ENCODE data around the gene CPXM2.

Gene CPXM2

DNA sequence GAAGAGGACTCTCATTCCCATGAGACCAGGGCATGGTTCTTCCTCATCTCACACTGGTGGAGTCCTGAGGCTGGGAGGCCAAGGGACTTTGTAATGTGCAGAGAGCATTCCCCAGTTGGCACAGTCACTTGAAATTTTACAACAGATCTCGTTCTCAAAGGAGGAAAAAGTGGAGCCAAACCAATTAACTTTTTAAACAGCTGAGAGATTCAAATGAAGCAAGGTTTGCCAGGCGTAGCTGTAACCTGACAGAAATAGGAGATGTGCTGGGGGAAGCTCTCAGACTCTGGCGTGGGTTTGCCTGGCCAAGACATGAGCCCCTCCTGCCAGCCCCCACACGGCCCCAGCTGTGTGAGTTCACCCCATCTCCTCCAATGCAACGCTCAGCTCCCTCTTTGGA is 12.0 kb upstream of the CPXM2 start:
- no peak for DNase-seq

DNA sequence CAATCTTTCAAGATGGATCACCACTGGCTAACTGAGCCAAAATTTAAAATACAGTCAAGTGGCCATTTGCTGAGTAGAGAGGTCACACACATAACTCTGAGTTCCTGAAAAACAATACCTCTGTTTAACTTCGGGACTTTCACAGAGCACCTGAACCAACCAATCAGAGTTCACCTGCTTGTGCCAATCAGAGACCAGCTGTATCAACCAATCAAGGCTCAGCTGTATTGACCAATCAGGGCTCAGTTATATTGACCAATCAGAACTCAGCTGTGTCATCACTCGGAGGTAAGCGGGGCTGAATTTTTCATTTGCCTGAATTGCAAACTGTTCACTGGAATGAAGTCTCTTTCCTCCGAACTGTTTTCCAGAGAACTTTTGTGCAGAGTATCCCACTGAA is 10.0 kb upstream of the CPXM2 start:
- no peak for DNase-seq

DNA sequence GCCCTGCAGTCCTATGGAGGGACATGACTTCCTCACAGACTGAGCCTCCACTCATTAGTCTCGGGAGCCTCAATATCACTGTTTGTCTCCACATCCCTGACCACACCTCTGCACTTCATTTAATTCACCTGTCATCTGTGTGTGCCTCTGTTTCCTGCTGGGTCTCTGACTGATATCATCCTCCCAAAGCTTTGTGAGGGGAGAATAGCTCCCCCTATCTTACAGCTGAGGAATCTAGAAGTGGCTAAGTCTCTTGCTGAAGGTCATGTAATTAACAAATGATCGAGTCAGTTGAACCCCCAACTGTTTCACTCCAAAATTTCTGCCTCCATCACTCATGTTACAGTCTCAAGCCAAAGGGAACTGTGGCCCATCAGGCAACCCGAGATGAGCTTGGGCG is 5.5 kb upstream of the CPXM2 start:
- no peak for DNase-seq

DNA sequence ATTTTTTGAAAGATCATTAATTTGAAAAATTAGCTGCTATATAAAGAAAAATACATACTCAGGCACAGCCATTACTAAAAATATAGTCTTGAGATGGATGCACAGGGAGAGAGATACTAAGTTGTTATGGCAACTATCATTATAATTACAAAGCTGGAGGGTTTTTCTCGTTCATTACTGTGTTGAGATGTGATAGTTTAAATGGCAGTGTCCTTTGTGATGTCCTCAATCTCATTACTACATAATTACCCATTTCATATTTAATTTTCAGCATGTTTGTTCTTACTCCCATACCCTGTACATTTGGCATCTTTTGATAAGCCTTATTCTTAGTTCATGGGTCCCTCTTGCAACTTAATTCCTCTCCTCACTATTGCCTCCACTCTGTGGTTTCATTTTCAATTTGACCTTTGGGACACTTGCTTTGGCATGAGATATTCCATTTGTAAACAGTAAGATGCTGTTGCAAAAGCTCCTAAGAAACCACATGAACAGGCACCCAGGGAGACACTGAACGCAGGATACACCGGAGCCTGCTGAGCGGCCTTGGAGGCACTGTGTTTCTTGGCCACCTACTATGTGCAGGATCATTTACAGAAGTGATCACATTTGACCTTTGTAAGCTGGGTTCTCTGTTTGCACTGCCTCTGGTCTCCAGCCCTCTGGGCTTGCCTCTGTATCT is 4.8 kb upstream of the CPXM2 start:
- no peak for DNase-seq

DNA sequence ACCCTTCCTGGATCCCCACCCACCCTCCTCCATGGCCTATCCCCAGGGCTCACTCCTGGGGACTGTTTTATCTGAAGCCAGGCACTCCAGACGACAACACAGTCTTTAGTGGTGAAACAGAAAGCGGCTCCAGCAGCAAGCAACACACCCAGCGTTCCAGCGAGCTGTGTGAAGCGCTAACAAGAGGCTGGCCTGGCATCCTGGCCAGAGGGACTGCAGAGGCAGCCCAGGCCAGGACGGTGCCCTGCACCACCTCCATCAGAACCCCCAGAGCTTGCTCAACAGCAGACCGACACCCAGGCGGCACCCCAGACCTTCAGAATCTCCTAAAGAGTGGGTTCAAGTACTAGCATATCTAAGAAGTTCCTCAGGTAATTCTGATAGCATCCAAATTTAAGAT is 2.0 kb upstream of the CPXM2 start:
- no peak for DNase-seq

DNA sequence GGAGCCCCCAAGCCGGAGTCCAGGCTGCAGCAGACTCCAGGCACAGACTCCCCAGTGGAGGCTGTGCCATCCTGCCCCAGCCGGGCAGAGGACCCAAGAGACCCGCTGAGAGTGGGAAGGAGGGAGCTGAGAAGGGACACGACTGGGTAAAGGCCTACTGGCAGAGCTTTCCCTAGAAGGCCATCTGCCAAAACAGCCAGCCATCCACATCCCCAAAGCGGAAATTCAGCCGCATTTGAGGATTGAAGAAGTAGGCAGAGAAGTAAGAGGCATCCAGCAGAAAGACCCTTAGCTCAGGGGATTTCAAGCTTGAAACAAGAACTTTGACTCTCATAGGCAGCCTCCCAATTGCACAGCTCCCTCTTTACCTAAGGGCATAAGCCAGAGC is 857 bp downstream of the CPXM2 start:
- DNase-seq = no peak

DNA sequence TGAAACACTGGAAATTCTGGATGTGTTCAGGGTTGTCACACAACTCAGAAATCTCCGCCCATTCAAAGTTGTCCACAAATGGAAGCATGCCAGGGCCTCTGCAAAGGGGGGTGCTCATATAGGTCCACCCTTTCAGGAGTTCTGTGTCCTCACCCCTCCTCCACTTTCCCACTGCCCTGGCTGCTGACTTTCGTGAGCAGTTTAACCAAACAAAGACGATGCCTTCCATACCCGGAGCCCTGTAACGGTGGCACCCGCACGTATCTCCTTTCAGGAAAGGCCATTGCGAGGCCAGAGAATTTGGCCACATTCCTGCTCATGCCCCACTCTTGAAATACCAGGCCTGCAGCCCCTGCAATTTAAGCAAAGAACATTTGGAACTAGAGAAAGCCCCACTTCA is 1.4 kb downstream of the CPXM2 start:
- no peak for DNase-seq

DNA sequence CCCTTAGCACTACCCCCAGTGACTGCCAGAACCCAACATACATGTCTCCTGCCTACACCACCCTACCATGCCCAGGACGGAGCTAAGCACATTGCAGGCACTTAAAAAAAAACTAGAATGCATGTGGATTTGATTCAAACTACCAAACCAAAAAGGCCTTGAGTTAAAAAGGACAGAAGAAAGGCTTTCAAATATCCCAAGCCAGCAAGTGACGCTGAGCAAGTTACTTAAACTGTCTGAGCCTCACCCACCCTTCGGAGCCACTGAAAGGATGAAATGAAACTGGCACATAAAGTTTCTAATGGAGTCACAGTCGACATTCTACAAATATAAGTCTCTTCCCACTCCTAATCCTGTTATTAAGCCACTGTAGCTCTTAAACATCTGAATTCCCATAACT is 1.8 kb downstream of the CPXM2 start:
- DNase-seq = no peak

DNA sequence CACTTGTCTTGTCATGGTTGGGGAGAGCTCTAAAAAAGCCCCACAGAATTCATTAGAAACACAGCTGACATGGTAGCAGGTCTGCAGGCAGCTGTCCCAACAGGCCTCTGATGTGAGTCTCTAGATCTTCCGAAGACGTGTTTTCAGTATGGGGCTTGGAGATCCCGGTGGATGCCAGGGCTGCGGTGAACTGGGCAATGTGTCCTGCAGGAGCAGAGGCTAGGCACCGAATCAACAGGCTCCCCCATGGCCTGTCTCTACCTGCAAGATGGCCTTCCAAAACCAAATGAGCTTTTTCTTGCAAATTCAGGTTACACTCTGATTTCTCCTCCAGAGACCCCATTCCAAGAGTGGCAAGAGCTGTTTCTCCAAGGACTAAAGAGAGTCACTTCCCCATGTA is 2.9 kb downstream of the CPXM2 start:
- no peak for DNase-seq

DNA sequence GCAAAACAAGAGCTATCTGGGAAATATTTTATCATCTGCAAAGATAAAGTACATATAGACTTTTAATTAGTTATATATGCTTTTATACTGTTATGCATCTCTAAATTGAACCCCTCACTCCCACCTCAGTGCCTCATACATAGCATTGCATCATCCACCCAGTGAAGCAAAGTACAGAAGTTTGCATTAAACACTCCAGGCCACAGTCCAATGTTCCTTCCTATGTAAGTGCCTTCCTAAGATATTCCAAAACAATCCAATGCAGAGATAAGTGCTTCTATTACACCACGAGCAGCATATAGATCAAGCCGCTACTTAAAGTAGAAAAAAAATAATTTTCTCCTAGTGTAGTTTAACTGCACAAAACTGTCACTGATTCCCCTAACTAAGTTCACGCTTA is 3.4 kb downstream of the CPXM2 start:
- no peak for DNase-seq

DNA sequence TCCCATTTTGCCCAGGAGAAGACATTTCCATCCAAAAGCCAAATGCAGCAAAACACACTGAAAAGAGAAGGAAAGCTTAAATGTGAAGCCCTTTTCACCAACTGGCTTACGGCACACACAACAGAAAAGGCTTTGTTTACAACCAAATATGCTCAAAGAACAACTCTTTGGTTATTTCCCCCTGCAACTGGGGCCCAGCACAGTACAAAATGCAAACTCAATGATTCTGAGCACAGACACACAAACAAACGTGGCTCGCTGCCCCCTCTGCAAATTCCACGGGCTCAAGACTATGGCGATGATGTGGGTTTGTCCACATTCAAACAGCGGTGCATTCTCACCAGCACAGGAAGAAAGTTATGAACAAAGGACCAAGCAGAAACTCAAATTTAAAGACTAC is 5.3 kb downstream of the CPXM2 start:
- DNase-seq = peak; percentile 11

DNA sequence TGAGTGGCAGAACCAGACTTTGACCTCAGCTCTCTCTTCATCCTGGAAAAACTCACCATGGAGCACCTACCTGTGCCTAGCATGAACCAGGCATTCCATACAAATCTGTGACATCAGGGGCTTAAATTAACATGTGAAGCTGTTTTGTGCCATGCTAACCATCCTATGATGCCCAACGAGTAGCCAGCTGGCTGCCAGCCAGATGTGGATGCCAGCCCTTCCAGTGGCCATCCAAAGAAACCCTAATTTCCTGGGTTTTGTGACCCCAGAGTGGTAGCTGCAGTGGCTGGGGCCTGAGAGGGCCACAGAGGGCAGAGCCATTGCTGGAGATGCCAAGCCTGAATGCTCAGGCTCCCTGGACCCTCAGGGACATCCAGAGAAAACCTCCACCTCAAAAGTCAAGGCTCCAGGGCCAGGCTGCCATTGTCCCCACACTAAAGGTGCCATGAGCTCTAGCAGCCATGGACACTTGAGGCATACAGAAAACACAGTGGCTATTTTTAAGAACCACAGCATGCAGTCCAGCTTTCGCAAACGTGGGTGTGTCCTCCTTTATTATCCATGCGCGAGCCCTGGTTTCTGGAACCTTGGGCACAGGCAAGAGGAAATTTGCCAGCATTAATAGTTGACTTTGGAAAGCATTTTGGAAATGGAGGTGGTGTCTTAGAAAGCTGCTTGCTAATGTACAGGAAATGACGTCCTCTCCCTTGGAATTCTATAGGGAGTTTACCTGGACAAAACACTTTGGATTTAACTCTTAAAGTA is 6.0 kb downstream of the CPXM2 start:
- peak; percentile 49 for DNase-seq

DNA sequence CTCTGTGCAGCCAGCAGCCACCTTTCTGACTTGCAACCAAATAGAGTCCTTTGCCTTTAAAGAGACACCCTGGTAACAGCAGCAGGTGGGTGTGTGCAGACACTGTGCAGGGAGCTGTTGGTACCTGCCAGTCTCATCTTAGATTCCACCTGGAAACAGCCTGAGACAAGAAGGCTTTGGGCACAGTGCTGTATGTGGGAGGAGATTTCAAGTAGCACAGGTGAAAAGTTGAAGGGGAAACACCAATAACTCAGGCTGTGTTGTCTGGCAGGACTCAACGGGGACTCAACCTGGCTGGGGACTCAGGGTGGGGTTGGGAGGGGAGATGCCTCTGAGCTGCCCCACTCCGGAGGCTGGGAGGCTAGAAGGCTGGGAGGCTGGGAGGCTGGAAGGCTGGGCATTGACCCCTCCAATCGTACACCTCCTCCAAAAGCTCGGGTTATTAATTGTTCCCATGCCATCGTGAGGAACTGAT is 6.7 kb downstream of the CPXM2 start:
- DNase-seq = peak; percentile 30

DNA sequence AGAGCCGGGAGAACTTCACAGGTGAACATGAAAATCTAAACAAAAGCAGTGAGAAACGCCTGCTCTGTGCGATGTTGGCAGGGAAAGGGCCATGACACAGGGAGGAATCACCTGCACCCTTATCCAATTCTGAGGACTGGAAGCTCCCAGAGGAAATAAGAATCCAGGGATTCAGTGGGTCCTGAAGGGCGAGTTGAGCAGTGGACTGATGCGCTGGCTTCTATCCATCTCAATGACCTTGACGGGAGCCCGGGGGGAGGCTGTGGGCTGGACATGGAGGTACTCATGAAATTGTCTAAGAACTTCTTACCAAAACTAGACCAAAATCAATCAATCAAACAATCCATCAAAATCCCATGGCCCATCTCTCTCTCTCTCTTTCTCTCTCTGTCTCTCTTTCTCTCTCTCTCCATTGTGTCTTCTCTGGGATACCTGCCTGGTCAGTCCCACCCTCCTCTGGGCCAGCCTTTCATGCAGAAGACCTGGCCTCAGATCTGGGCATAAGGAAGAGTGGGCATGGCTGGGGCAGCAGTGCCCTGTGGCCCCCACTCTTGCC is 7.2 kb downstream of the CPXM2 start:
- DNase-seq = peak; percentile 32

DNA sequence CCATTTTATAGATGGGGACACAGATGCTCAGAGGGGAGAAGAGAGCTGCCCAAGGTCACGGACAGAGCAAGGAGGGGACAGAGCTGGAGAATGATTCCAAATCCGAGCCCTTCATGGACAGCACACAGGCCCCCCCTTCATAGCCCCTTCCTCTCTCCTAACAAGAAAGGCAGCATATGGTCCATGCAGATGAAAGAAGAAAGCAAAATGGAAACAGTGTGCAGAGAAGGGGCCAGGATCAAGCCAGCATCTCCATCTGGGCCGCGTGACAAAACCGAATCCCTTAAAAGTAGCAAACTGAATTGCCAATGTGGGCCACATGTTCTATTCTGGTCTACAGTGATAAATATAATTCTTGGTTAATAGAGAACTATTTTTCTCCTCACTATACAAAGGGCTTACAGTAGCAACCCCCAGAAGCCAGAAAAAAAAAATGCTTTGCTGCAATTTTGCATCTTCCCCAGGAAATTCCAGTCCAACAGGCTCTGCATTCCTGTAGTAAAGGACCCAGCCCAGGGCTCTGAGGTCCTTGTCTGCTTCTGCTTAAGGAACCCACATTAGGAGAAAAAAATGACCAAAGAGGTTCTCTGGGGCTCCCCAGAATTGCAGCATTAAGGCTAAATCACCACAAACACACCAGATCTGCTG is 7.8 kb downstream of the CPXM2 start:
- DNase-seq = peak; percentile 38

DNA sequence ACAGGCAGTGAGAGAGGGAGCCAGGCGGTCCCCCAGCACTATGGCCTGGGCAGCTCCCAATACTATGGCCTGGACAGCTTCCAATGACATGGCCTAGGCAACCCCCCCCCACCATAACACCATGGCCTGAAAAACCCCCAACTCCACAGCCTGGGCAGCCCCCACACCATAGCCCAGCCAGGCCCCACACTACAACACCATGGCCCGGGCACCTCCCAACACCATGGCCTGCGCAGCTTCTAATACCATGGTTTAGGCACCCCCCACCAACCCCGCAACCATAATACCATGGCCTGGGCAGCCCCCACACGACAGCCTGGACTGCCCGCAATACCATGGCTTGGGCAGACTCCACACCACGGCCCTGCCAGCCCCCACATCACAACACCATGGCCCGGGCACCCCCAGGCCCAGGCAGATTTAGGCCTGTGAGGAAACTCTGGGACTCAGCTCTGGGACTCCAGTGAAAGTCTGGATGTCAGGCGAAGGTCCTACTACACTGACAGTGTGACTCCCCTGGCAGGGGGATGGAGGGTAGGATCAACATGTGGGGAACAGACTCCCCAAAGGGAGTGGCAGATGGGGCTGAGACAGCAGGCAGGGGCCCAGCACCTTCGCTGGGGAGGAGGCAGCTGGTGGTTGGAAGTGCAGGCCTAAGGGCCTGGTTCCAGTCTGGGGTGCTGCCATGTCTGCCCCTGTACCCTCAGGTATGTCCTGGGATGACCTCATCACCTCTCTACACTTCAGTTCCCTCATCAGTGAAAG is 8.7 kb downstream of the CPXM2 start:
- peak; percentile 34 for DNase-seq

DNA sequence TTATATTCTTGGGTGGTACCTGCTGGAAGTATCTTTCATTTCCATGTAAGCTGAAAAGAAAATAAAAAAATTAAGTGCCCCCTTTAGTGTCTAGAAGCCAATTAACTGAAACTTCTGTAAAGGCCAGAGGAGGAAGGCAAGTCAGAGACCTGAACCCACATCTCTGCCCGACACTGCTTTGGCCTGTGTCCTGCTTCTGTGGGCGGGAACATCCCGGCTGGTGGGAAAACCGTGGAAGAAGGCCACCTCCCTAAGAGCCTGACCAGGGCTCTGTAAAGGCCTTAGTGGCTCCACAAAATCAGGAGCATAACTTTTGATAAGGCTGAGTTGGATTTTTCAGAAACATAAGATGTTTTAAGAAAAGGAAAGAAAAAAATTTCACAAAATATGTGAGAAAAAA is 9.4 kb downstream of the CPXM2 start:
- no peak for DNase-seq

DNA sequence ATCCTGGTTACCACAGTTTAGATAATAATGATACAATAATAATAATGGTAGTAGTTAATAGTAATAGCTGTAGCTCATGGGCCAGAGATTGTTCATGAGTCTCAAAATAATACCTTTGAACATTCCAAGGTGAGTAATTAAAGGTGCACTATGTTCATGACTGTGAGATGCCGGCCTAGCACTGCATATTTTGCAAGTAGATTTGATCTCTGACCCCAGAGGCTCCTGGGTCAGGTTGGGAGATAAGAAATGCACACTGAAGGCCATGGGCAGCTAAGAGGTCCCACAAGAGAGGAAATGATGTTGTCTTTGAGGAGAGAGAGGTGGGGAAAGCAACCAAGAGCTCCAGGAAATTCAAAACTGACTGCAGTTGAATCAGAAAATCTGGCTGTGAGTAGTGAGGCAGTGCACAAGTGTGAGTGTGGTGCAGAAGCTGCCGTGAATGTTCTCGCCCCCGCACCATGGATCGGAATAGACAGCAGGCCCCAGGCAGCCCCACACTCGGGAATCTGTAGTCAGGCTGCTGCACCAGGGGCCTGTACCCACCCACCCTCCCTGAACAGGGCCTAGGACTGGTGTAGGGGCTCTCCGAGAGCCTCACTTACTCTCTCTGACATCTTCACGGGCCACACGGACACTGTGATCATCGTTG is 11.9 kb downstream of the CPXM2 start:
- DNase-seq = peak; percentile 11

DNA sequence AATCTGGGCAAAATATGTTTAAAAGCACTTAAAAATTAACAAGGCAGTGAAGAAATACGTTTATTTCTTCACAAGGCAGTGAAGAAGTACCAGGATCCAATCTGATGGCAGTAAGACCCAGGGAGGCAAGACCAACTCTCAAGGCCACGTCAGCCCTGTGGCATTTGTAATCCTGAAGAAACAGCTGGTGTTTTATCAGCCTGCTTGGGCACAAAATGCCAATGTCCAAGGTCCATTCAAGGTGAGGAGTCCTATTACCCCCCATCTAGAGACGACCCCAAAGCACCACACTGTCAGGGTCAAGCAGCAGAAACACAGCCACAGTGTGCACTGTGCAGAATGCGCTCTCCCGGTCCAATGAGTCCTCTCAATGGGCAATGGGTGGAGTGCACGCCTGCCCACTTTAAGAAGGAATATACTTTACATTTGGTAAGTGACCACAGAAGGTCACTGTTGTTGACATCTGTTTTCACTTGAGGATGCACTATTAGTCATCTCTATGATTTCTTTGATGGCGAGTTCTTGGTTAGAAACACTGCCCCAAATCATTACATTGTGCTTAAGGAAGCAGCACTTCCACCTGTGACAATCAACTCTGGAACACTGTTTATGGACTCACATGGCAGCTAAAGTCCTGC is 12.8 kb downstream of the CPXM2 start:
- DNase-seq = no peak

DNA sequence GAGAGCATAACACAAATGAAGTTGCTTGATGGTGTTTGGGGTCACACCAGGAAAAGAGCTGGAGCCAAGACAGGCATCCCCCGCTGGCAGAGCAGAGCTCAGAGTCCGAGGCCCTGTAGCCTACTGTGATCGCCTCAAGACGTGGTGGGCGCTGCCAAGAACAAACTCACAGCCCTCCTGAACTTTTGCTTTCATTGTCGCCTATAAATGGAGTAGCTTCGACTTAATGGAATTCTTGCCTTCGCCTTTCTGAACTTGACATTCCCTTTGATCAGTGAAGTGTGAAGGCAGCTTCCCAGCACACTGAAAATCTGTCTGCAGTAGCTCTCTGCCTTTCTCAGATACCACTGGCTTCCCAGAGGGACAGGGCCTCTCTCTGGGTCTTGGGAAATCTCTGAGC is 21.3 kb downstream of the CPXM2 start:
- DNase-seq = no peak

DNA sequence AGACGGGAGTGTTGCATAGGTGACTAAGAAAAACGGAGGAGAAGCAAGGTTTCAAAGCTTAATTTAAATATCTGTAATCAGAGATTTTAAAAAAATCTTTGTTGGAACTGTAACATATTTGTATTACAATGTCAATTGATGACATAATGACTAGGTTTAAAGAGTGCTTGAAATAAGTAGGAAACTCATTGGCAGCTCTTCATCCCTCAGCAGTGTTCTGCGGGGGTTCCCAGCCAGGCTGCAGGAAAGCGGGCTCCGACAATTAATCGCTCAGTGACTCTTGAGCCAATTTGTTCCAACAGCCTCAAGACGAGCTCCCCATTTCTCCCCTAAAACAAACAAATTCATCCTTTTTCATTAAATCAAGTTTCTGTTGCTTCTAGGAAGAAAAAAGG is 22.6 kb downstream of the CPXM2 start:
- DNase-seq = no peak

Data from right forelimb (tissue), 1 donor.